H1 (cell line): ENCODE data around the gene TDO2. TPM values are rescaled to one million over a fixed set of nuclear protein-coding genes. Genes with fewer than 3 reads are reported as not detected.

Source experiments
- CTCF ChIA-PET: fragments of 300-600 bp; sonication (Branson Sonifier 250); formaldehyde crosslinking; loops from one replicate; lab custom pipeline; 2021; ENCODE audit not compliant: partially characterized antibody; lab: Charles Lee
- POLR2A ChIA-PET: fragments of 300-600 bp; sonication (Branson Sonifier 250); formaldehyde crosslinking; loops from one replicate; lab custom pipeline; 2021; ENCODE audit warnings: inconsistent platforms; ENCODE audit not compliant: partially characterized antibody; lab: Charles Lee
- DNase-seq, 2 experiments: peaks; one replicate each; pipeline versions ENCODE4 v3.0.0 to v3.0.0-alpha.2; 2010 to 2022; ENCODE audit warnings: low spot score in 2 of 2, low read depth in 1 of 2, mixed read lengths in 1 of 2
- FAIRE-seq: peaks from 2 replicates; lab custom pipeline; 2011; peaks lifted over from hg19 to GRCh38; lab: Jason Lieb, UNC
- H2AFZ ChIP-seq: 2 replicates; pipeline ENCODE4 v1.8.1; 2012; ENCODE audit warnings: low read length, inconsistent platforms
- H2AK5ac ChIP-seq: 2 replicates; pipeline ENCODE4 v1.6.1; 2013; ENCODE audit warnings: low read depth, low read length
- H2BK120ac ChIP-seq: replicated peaks from 2 replicates; pipeline ENCODE3; 2013; ENCODE audit warnings: low read depth, low read length, inconsistent platforms
- H2BK12ac ChIP-seq: 2 replicates; pipeline ENCODE4 v1.6.1; 2013; ENCODE audit warnings: low read depth, low read length
- H2BK15ac ChIP-seq: 2 replicates; pipeline ENCODE4 v1.6.1; 2013; ENCODE audit warnings: low read length
- H2BK20ac ChIP-seq: 2 replicates; pipeline ENCODE4 v1.6.1; 2013; ENCODE audit warnings: low read length
- H2BK5ac ChIP-seq: 2 replicates; pipeline ENCODE4 v1.6.1; 2013; ENCODE audit warnings: low read depth, low read length
- H3K14ac ChIP-seq: 2 replicates; pipeline ENCODE4 v1.6.1; 2013; ENCODE audit warnings: inconsistent platforms; ENCODE audit not compliant: insufficient read length
- H3K18ac ChIP-seq: 2 replicates; pipeline ENCODE4 v1.6.1; 2013; ENCODE audit warnings: low read length; ENCODE audit errors: extremely low read depth
- H3K23ac ChIP-seq: 2 replicates; pipeline ENCODE4 v1.6.1; 2013; ENCODE audit warnings: inconsistent platforms; ENCODE audit not compliant: insufficient read length
- H3K23me2 ChIP-seq: 2 replicates; pipeline ENCODE4 v1.6.1; 2013; ENCODE audit warnings: low read depth, low read length
- H3K27ac ChIP-seq: 2 replicates; pipeline ENCODE4 v1.6.1; 2011; ENCODE audit warnings: low read depth, low read length, inconsistent platforms
- H3K27me3 ChIP-seq, 4 experiments: replicated peaks in 1 of 4; 1 replicate in 1 of 4; 2 replicates in 3 of 4; pipeline versions ENCODE4 v1.6.1 to v1.8.1; 2011 to 2013; ENCODE audit warnings: low read length in 3 of 4, mild to moderate bottlenecking in 3 of 4, inconsistent platforms in 2 of 4, mixed read lengths in 2 of 4, moderate library complexity in 1 of 4; ENCODE audit not compliant: control insufficient read depth in 3 of 4, insufficient read depth in 3 of 4; ENCODE audit errors: extremely low read depth in 1 of 4
- H3K36me3 ChIP-seq, 4 experiments: 2 replicates each; pipeline versions ENCODE4 v1.6.1 to v1.8.1; 2011 to 2013; ENCODE audit warnings: mild to moderate bottlenecking in 4 of 4, low read length in 3 of 4, moderate library complexity in 2 of 4, control low read depth in 1 of 4, inconsistent platforms in 1 of 4; ENCODE audit not compliant: insufficient read depth in 4 of 4, control insufficient read depth in 2 of 4
- H3K4ac ChIP-seq: replicated peaks from 2 replicates; pipeline ENCODE3; 2013; ENCODE audit warnings: low read length, low read depth, mixed read lengths, inconsistent platforms; ENCODE audit not compliant: insufficient read length
- H3K4me1 ChIP-seq, 4 experiments: replicated peaks in 1 of 4; 1 replicate in 1 of 4; 2 replicates in 3 of 4; pipeline versions ENCODE4 v1.6.1 to v1.8.1; 2011 to 2013; ENCODE audit warnings: low read length in 3 of 4, inconsistent platforms in 2 of 4, mixed read lengths in 1 of 4; ENCODE audit not compliant: insufficient read depth in 4 of 4, control insufficient read depth in 3 of 4
- H3K4me2 ChIP-seq, 2 experiments: 2 replicates each; pipeline versions ENCODE4 v1.6.1 to v1.8.1; 2011 to 2013; ENCODE audit warnings: low read depth in 2 of 2, low read length in 2 of 2, control low read depth in 1 of 2, inconsistent platforms in 1 of 2, mild to moderate bottlenecking in 1 of 2; ENCODE audit not compliant: insufficient read depth in 1 of 2
- H3K4me3 ChIP-seq, 4 experiments: fragments of 200-600, 300-600 bp in 1 of 4; sonication (generic), shearing (Covaris generic), sonication (Bioruptor Twin) in 1 of 4; 2 replicates each; pipeline versions ENCODE4 v1.5.1 to v1.8.1; 2011 to 2016; ENCODE audit warnings: low read length in 4 of 4, low read depth in 3 of 4, control low read depth in 2 of 4, inconsistent platforms in 2 of 4, mild to moderate bottlenecking in 2 of 4, mixed read lengths in 1 of 4, moderate library complexity in 1 of 4; ENCODE audit not compliant: insufficient read depth in 2 of 4; ENCODE audit errors: extremely low read depth in 1 of 4
- H3K56ac ChIP-seq: replicated peaks from 2 replicates; pipeline ENCODE3; 2013; ENCODE audit warnings: low read depth, mild to moderate bottlenecking, mixed read lengths, low read length, inconsistent platforms; ENCODE audit not compliant: insufficient read length
- H3K79me1 ChIP-seq: 2 replicates; pipeline ENCODE4 v1.6.1; 2013; ENCODE audit warnings: low read depth, low read length, control low read depth
- H3K79me2 ChIP-seq, 2 experiments: 2 replicates each; pipeline versions ENCODE4 v1.6.1 to v1.8.1; 2012 to 2013; ENCODE audit warnings: low read length in 2 of 2, mild to moderate bottlenecking in 2 of 2, inconsistent platforms in 1 of 2; ENCODE audit not compliant: insufficient read depth in 2 of 2, control insufficient read depth in 1 of 2
- H3K9ac ChIP-seq, 4 experiments: replicated peaks in 1 of 4; 1 replicate in 1 of 4; 2 replicates in 3 of 4; pipeline versions ENCODE4 v1.6.1 to v1.8.1; 2011 to 2013; ENCODE audit warnings: low read depth in 3 of 4, low read length in 3 of 4, control low read depth in 2 of 4, mild to moderate bottlenecking in 2 of 4, moderate library complexity in 2 of 4, inconsistent platforms in 1 of 4; ENCODE audit errors: extremely low read depth in 1 of 4
- H3K9me3 ChIP-seq, 2 experiments: 2 replicates each; pipeline versions ENCODE4 v1.6.1 to v1.8.1; 2012 to 2013; ENCODE audit warnings: mild to moderate bottlenecking in 2 of 2, moderate library complexity in 2 of 2, control low read depth in 1 of 2, inconsistent platforms in 1 of 2, low read depth in 1 of 2, low read length in 1 of 2, mixed read lengths in 1 of 2; ENCODE audit not compliant: insufficient read depth in 2 of 2
- H4K20me1 ChIP-seq, 2 experiments: replicated peaks in 1 of 2; 2 replicates each; pipeline versions ENCODE3 to v1.8.1; 2011 to 2013; ENCODE audit warnings: inconsistent platforms in 2 of 2, low read length in 2 of 2, mild to moderate bottlenecking in 1 of 2; ENCODE audit not compliant: insufficient read depth in 2 of 2, control insufficient read depth in 1 of 2
- H4K5ac ChIP-seq: 2 replicates; pipeline ENCODE4 v1.6.1; 2013; ENCODE audit warnings: low read length, low read depth, mixed read lengths, inconsistent platforms; ENCODE audit not compliant: insufficient read length
- H4K8ac ChIP-seq: 2 replicates; pipeline ENCODE4 v1.8.0; 2013; ENCODE audit warnings: mild to moderate bottlenecking, moderate library complexity, low read length, inconsistent platforms; ENCODE audit not compliant: insufficient read depth; ENCODE audit errors: extremely low read depth
- H4K91ac ChIP-seq: replicated peaks from 2 replicates; pipeline ENCODE3; 2013; ENCODE audit warnings: low read length, mixed read lengths, inconsistent platforms; ENCODE audit not compliant: insufficient read length
- BACH1 ChIP-seq: IDR thresholded peaks from 2 replicates; pipeline ENCODE4 v1.6.1; 2012; ENCODE audit warnings: low read length, improper control_type of control experiment
- FOSL1 ChIP-seq: IDR thresholded peaks from 2 replicates; pipeline ENCODE4 v1.6.1; 2011; ENCODE audit warnings: mild to moderate bottlenecking, low read depth, low read length, moderate library complexity; ENCODE audit not compliant: insufficient read depth
- GTF2F1 ChIP-seq: IDR thresholded peaks from 2 replicates; pipeline ENCODE4 v1.6.1; 2012; ENCODE audit warnings: low read depth, low read length, improper control_type of control experiment, borderline replicate concordance
- JUND ChIP-seq: IDR thresholded peaks from 2 replicates; pipeline ENCODE4 v1.6.1; 2011; ENCODE audit warnings: mild to moderate bottlenecking, improper control_type of control experiment, low read length
- NANOG ChIP-seq: IDR thresholded peaks from 2 replicates; pipeline ENCODE4 v1.6.1; 2011; ENCODE audit warnings: low read length, low read depth, mild to moderate bottlenecking, inconsistent platforms; ENCODE audit not compliant: insufficient read depth, poor library complexity, severe bottlenecking
- PHF8 ChIP-seq: fragments of 200-600 bp; sonication (generic); conservative IDR thresholded peaks from 2 replicates; pipeline ENCODE4 v1.7.1; 2012; ENCODE audit warnings: low read depth, mild to moderate bottlenecking, inconsistent platforms, low read length, moderate library complexity
- POU5F1 ChIP-seq: IDR thresholded peaks from 2 replicates; pipeline ENCODE4 v1.6.1; 2011; ENCODE audit warnings: low read depth, mild to moderate bottlenecking, low read length, moderate library complexity
- RAD21 ChIP-seq, 2 experiments: IDR thresholded peaks in 1 of 2; conservative IDR thresholded peaks in 1 of 2; 2 replicates each; pipeline ENCODE4 v1.6.1; 2011; ENCODE audit warnings: low read depth in 2 of 2, low read length in 2 of 2, improper control_type of control experiment in 1 of 2, inconsistent platforms in 1 of 2, mild to moderate bottlenecking in 1 of 2, moderate library complexity in 1 of 2
- SIX5 ChIP-seq: IDR thresholded peaks from 2 replicates; pipeline ENCODE4 v1.6.1; 2011; ENCODE audit warnings: mild to moderate bottlenecking, low read depth, low read length
- SP1 ChIP-seq: IDR thresholded peaks from 2 replicates; pipeline ENCODE4 v1.6.1; 2011; ENCODE audit warnings: low read depth, low read length
- SP2 ChIP-seq: IDR thresholded peaks from 2 replicates; pipeline ENCODE4 v1.6.1; 2012; ENCODE audit warnings: mild to moderate bottlenecking, low read length, inconsistent platforms
- TAF7 ChIP-seq: optimal IDR thresholded peaks from 2 replicates; pipeline ENCODE3; 2011; ENCODE audit warnings: low read depth, mild to moderate bottlenecking, inconsistent platforms, low read length, moderate library complexity, borderline replicate concordance
- TBP ChIP-seq: IDR thresholded peaks from 2 replicates; pipeline ENCODE4 v1.6.1; 2011; ENCODE audit warnings: low read depth, low read length, improper control_type of control experiment
- YY1 ChIP-seq: IDR thresholded peaks from 2 replicates; pipeline ENCODE4 v1.6.1; 2011; ENCODE audit warnings: low read depth, mild to moderate bottlenecking, low read length
- WGBS, 2 experiments: shearing (Covaris generic) in 1 of 2; methylation state at CpG; one replicate each; pipeline versions ENCODE4 v1.1.6 to v1.1.7; 2013 to 2015; ENCODE audit warnings: low lambda C conversion rate in 2 of 2, mixed read lengths in 2 of 2, inconsistent platforms in 1 of 2, low coverage in 1 of 2, missing lambda C conversion rate in 1 of 2; ENCODE audit not compliant: insufficient replicate concordance in 2 of 2, insufficient coverage in 1 of 2, insufficient read length in 1 of 2; ENCODE audit errors: extremely low coverage in 1 of 2, missing lambda C conversion rate in 1 of 2; 5-methylcytosine and 5-hydroxymethylcytosine counted together
- polyA plus RNA-seq, 7 experiments: library from polyadenylated mRNA; depleted of rRNA in 3 of 7; stranded (reverse) in 5 of 7; unstranded in 2 of 7; fragments of >200 nt in 5 of 7; fragments of 200-250 nt in 2 of 7; gene quantifications; 1 replicate in 5 of 7; 2 replicates in 1 of 7; 4 replicates in 1 of 7; pipeline versions ENCODE4 v1.2.1 to v1.2.3, GENCODE V29; 2011 to 2013; ENCODE audit warnings: missing spikeins in 2 of 7, mixed read lengths in 2 of 7
- total RNA-seq: library from RNA; stranded (reverse); fragmentation: NEBNext Ultra II Directional; extraction: Animal tissue kit (Norgen Biotek cat#: 25700); gene quantifications from 2 replicates; pipeline ENCODE4 v1.2.1, GENCODE V29; 2021

TDO2 gene
- total and polyA plus RNA-seq, 2 of the 8 experiments (the other 6 are each of a cell fraction or from before 2014, with no cell fraction given): 0.03 TPM; not detected in 1

- Histone ChIP-seq H4K20me1 (no peaks in the 10 kb centered on the region), H4K8ac (no peak overlapping the region), H3K9ac (no peak overlapping the region), H3K56ac (no peak overlapping the region), H3K9me3 (no peaks in the 10 kb centered on the region), H3K23ac (no peak overlapping the region), H2BK12ac (no peak overlapping the region), H2AFZ (no peak overlapping the region), H3K36me3 (no peaks in the 10 kb centered on the region), H3K4me1 (no peaks in the 10 kb centered on the region), H3K4me3 (no peak overlapping the region), H3K79me1 (no peaks in the 10 kb centered on the region), H4K91ac (no peak overlapping the region), H2AK5ac (no peak overlapping the region), H3K4ac (no peak overlapping the region), H2BK20ac (no peak overlapping the region), H2BK15ac (no peak overlapping the region), H3K18ac (no peak overlapping the region), H3K23me2 (peaks cover 6% of the 10 kb centered on the region; the same call in 1 of the 2 replicates), H3K27me3 (no peaks in the 10 kb centered on the region), H3K4me2 (no peak overlapping the region), H4K5ac (no peak overlapping the region), H2BK120ac (no peak overlapping the region), H3K14ac (no peak overlapping the region), H2BK5ac (no peak overlapping the region), H3K27ac (no peak overlapping the region), H3K79me2 (no peaks in the 10 kb centered on the region)
- no peak for FAIRE-seq
- ChIA-PET CTCF (interaction anchor here (0.6 to 1.7 kb wide), 7 partner anchors 17 to 1001 kb away, joined by 3 to 8 read pairs (median 3); no protein-coding TSS in a partner anchor), POLR2A (no interaction called here)
- 90% methylated on average over 2 of the region's 2 CpGs; no CpG with 5 or more reads in 1 of the 2 experiments for WGBS, 2 experiments
- DNase-seq: no peak
- no peak for TF ChIP-seq BACH1
- no peak for TF ChIP-seq YY1
- TF ChIP-seq FOSL1: no peak
- no peak for TF ChIP-seq SP2
- TF ChIP-seq POU5F1: no peak
- TF ChIP-seq SIX5: no peak
- no peak for TF ChIP-seq NANOG
- no peak for TF ChIP-seq SP1
- TF ChIP-seq PHF8: no peak
- no peak for TF ChIP-seq JUND
- TF ChIP-seq TAF7: no peak
- no peak for TF ChIP-seq TBP
- TF ChIP-seq RAD21 (IDR thresholded peaks at IDR 0.05 in 1 of 2, conservative IDR thresholded peaks at IDR 0.05 in 1 of 2; ENCODE audit: low read depth in 2 of 2, low read length in 2 of 2): no peak
- no peak for TF ChIP-seq GTF2F1
Measured at GRCh38 chr4:155956461-155956860, 53.0 kb downstream of the TDO2 start.
